ENCODE measurements around the gene PLAGL2.

PLAGL2 gene

DNA sequence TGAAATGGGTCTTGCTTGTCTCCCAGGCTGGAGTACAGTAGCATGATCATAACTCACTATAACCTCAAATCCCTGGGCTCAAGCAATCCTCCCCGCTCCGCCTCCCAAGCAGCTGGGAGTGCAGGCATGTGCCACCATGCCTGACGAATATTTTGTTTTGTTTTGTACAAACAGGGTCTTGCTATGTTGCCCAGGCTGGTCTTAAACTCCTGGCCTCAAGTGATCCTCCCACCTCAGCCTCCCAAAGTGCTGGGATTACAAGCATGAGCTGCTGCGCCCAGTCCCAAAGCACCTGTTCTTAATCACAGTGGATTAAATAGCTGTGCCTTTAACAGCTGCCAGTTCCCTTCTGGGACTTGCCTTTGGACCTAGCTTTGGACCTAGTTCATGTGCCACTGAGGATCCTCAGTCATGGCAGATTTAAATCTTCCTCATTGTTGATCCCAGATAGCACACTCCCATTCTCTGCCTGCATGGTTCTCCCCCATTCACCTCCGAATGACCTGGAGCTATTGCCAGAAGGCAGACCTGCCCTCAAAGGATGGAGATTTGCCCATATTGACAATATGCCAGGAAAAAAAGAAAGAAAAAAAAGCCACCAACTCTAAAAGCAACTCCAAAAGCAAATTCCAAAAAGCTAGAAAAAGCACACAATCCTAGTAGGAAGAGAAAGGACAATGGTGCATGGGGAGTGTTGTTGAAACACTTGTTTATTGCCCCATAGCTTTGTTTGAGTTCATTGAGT, 10.8 kb upstream of the PLAGL2 start:
- Mint-ChIP-seq H3K36me3 (peaks cover 50% of the 10 kb centered on the region), H3K27me3 (no peaks in the 10 kb centered on the region), H3K4me3 (no peak overlapping the region), H3K27ac (no peak overlapping the region), H3K9me3 (no peaks in the 10 kb centered on the region), H3K4me1 (peaks cover 3% of the 10 kb centered on the region)
- CTCF ChIA-PET = no interaction called here
- DNase-seq = no peak

DNA sequence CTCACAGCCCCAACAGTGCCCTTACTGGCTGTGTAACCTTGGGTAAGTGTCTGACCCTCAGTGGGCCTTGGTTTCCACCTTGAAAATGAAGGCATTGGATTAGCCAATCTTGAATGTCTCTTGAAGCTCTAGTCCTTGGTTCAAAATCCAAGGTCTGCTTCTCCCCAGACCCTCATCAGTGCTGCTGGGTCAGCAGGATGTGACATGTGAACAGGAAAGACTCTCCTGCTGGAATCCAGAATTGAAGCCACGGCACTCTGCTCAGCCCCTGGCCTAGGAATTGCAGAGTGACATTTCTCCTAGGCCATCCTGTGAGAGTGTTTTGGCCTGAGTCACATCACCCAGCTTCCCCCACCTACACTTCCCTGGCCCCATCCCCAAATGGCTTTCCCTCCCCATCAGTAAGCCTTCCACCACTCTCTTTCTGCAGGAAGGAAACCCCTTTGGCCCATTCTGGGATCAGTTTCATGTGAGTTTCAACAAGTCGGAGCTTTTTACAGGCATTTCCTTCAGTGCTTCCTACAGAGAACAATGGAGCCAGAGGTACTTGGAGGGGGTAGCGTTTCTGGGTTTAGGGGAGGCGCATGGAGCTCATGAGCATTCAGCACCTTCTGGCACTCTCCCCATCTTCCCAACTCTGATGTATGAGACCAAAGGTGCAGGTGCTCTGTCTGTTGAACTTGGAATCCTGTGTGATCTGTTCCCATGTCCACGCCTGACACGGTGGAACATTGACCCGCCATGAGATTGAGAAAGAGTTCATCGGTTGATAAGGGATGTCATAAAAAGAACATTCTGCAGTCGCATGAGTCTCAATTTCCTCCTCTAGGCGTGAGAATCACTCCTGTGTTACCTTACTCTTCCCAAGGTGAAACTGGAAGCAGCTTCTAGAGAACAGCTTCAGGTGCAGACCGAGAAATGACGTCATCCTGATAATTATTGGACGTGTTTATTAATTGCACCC, 8.9 kb upstream of the PLAGL2 start:
- H3K9me3 Mint-ChIP-seq = no peaks in the 10 kb centered on the region

DNA sequence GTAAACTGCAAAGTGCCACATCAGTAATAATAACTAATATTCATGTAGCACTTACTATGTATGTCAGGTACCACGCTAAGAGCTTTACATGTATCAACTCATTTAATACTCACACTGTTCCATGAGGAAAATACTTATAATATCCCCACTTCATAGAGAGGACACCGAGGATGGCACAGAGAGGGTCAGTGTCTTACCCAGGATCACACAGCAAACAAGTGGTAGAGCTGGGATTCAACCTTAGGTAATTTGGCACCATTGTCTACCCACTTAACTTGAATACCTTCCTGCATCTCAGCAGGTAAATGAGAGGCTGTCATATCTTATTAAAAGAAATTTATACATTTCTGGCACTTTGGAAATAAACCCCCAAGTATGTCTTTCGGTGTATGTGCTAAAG, 8.2 kb upstream of the PLAGL2 start:
- CTCF ChIA-PET = no interaction called here
- no peak for DNase-seq
- peaks cover 12% of the 10 kb centered on the region for H3K4me1 Mint-ChIP-seq
- no peaks in the 10 kb centered on the region for H3K27me3 Mint-ChIP-seq
- H3K36me3 Mint-ChIP-seq = peaks cover 48% of the 10 kb centered on the region
- H3K27ac Mint-ChIP-seq = no peak overlapping the region
- no peak overlapping the region for H3K4me3 Mint-ChIP-seq
- H3K9me3 Mint-ChIP-seq = no peaks in the 10 kb centered on the region

More for the DNA sequence above, 8.9 kb upstream of the PLAGL2 start:
- Mint-ChIP-seq H3K27ac (no peak overlapping the region), H3K4me1 (peaks cover 7% of the 10 kb centered on the region), H3K4me3 (no peak overlapping the region), H3K36me3 (peaks cover 53% of the 10 kb centered on the region), H3K27me3 (no peaks in the 10 kb centered on the region)
- CTCF ChIA-PET = no interaction called here
- DNase-seq = no peak

DNA sequence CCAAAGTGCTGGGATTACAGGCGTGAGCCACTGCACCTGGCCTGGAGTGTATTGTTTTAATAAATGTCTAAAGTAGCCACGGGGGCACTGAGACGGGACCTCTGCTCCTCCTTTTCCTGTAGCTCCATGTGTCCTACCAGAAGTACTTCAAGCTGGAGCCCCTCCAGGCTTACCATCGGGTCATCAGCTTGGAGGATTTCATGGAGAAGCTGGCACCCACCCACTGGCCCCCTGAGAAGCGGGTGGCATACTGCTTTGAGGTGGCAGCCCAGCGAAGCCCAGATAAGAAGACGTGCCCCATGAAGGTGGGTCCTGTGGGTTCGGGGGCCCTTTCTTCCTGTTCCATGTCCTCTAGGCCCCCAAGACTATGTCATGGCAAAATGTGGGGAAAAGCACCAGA, 7.6 kb upstream of the PLAGL2 start:
- CTCF ChIA-PET = interaction anchor here (1.2 kb wide), 1 partner anchor 59 kb away, joined by 3 read pairs; no protein-coding TSS in a partner anchor

DNA sequence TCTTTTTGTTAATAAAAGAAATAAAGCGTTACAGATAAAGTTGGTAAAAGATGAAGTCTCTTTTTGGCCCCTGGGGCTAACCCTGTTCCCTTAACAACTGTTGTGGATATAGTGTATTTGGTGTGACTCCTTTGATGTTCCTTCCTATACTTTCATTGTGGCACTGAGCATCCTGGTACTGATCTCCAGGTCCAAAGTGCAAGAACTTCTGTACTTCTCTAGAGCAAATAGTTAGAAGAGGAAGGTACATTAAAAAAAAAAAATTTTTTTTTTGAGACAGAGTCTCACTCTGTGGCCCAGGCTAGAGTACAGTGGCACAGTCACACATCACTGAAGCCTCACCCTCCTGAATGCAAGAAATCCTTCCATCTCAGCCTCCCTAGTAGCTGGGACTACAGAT, 6.3 kb upstream of the PLAGL2 start:
- CTCF ChIA-PET = no interaction called here
- no peak for DNase-seq
- no peaks in the 10 kb centered on the region for H3K9me3 Mint-ChIP-seq
- no peak overlapping the region for H3K4me3 Mint-ChIP-seq
- no peaks in the 10 kb centered on the region for H3K27me3 Mint-ChIP-seq
- peaks cover 46% of the 10 kb centered on the region for H3K36me3 Mint-ChIP-seq
- peaks cover 31% of the 10 kb centered on the region for H3K4me1 Mint-ChIP-seq
- H3K27ac Mint-ChIP-seq = no peak overlapping the region

More for the DNA sequence above, 7.6 kb upstream of the PLAGL2 start:
- no peaks in the 10 kb centered on the region for H3K9me3 Mint-ChIP-seq
- H3K27me3 Mint-ChIP-seq = no peaks in the 10 kb centered on the region
- no peak overlapping the region for H3K27ac Mint-ChIP-seq
- DNase-seq = no peak
- peaks cover 18% of the 10 kb centered on the region for H3K4me1 Mint-ChIP-seq
- peaks cover 46% of the 10 kb centered on the region for H3K36me3 Mint-ChIP-seq
- H3K4me3 Mint-ChIP-seq = no peak overlapping the region

DNA sequence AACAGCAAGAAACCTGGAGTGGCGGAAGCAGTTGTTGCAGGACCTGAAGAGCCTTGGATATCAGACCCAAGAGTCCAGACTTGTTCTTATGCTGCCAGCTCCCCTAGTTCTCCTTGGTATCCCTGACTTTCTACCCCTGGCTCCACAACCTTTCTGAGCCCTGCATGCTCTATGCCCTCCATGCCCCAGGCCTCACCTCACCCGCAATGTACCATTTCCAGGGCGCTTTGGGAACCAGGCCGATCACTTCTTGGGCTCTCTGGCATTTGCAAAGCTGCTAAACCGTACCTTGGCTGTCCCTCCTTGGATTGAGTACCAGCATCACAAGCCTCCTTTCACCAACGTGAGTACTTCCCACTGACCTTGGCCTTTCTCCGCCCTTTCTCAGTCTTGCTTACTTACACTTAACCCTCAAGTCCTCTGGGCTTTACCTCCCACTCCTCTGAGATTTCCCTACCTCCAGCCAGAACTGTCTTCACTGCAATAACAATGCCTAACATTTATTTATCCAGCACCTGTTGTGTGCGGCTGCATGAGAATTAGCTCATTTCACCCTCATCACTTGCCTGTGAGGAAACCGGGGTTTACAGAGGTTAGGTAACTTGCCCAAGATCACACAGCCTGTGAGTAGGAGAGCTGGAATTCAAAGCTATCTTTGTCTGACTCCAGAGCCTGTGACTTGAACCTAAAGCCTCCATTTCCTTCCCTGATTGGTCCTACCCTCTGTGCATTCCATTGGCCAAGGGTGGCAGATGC, 2.5 kb upstream of the PLAGL2 start:
- peak overlapping the region; percentile 53 for H3K27ac Mint-ChIP-seq
- no peak for DNase-seq
- CTCF ChIA-PET = no interaction called here
- peaks cover 58% of the 10 kb centered on the region for H3K4me1 Mint-ChIP-seq
- H3K9me3 Mint-ChIP-seq = no peaks in the 10 kb centered on the region
- peaks cover 37% of the 10 kb centered on the region for H3K36me3 Mint-ChIP-seq
- H3K4me3 Mint-ChIP-seq = peak overlapping the region; percentile 12
- H3K27me3 Mint-ChIP-seq = no peaks in the 10 kb centered on the region

DNA sequence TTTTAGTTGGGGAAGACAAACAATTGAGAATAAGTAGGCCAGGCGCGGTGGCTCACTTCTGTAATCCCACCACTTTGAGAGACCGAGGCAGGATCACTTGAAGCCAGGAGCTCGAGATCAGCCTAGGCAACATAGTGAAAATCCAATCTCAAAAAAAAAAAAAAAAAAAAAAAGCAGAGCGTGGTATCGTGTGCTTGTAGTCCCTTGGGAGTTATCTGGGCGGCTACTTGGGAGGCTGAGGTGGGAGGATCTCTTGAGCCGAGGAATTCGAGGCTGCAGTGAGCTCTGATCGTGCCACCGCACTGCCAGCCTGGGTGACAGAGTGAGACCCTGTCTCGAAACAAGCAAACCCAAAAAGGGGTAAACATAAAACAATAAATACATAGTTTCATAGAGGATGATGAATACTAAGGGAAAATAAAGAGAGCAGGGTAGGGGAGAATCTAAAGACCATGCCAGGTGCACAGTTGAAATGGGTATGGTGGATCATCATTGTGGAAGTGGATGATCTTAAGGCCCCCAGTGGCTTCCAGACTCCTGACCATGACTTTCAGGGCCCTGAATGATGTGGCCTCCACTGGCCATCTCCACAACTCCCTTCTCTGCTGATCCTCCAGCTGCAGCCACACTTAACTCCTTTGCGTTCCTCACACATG, 1.1 kb upstream of the PLAGL2 start:
- Mint-ChIP-seq H3K27ac (peak overlapping the region; percentile 81), H3K4me1 (peaks cover 70% of the 10 kb centered on the region), H3K9me3 (no peaks in the 10 kb centered on the region), H3K27me3 (no peaks in the 10 kb centered on the region), H3K4me3 (peak overlapping the region; percentile 84), H3K36me3 (peaks cover 39% of the 10 kb centered on the region)
- CTCF ChIA-PET = no interaction called here
- DNase-seq = no peak

DNA sequence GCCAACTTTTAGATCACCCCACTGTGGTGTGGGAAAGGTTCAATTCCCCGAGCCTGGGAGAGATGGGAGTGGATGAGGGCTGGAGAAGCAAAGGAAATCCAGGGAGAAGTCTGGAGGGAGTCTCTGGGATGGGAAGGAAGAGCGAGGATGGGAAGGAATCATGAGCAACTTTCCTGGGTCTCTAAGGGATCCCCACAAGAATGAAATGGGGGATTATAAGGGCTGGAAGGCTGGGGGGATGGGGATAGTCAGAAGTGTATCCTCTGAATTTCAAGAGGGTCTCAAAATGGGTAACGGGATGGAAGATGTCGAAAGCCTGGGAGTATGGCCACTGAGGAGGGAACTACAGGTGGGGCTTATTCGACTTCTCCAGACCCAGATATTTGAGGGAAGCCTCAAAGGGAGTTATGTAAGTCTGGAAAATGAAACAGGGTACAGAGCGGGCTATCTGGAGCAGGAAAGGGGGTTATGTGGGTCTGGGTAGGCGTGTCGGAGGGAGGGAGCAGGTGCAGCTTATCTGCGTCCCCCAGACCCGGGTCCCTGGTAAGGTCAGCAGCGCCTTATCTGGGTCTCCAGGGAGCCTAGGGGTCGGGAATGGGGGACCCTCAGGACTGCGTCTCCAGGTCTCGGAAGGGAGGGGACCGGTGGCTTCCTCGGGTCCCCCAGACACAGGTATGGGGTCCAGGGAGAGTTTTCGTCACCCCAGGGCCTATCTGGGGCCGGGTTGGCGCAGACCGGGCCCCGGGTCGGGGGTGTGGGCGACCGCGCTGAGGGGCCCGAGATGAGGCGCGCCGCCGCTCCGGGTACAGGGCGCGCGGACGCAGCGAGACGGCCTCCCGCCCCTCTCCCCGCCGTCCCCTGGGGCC, 550 bp downstream of the PLAGL2 start:
- DNase-seq = peak; percentile 43
- Mint-ChIP-seq H3K27me3 (no peaks in the 10 kb centered on the region), H3K27ac (peak overlapping the region; percentile 92), H3K4me3 (peak overlapping the region; percentile 96), H3K36me3 (peaks cover 32% of the 10 kb centered on the region), H3K4me1 (peaks cover 83% of the 10 kb centered on the region), H3K9me3 (no peaks in the 10 kb centered on the region)
- CTCF ChIA-PET = no interaction called here

DNA sequence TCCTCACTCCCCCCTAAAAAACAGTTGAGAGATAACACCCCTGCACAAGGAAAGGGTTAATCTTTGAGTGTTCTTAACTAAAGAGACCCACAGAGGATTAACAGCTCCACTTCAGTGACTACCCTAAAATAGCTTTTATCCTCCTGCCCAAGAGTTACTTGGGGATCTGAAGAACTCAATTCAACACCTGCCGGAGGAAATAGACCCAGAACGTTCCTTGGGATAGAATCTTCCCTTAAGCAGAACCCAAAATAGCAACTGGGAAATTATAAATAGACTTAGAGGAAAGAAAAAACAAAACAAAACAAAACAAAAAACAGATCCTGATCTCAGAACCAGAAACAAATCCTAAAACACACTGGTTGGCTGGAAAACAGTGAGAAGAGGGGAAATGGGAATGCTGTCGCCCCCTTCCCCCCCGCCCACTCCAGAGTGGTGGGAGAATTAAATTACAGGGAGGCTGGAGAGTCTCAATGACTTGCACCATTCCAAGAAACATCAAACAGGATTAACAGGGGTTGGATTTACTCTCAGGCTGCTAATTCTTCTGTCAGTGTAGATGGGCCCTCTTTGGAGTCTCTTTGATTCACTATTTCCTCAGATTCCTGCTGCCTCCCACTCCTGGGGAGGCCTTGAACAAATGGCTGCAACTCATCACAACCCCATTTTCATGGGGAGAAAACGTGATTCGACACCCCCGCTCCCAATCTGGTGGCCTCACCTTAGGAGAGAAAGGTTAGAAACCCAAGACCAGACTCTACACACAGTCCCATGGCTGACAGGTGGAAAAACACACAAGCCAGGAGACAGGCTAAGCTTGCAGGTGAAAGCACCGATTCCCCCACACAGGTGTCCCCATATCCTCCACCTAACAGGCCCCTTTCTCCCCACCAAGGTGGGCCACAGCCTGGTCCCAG, 1.4 kb downstream of the PLAGL2 start:
- CTCF ChIA-PET = no interaction called here
- H3K27ac Mint-ChIP-seq = peak overlapping the region; percentile 92
- DNase-seq = no peak
- peak overlapping the region; percentile 96 for H3K4me3 Mint-ChIP-seq
- H3K36me3 Mint-ChIP-seq = peaks cover 26% of the 10 kb centered on the region
- peaks cover 79% of the 10 kb centered on the region for H3K4me1 Mint-ChIP-seq
- no peaks in the 10 kb centered on the region for H3K27me3 Mint-ChIP-seq
- H3K9me3 Mint-ChIP-seq = no peaks in the 10 kb centered on the region

DNA sequence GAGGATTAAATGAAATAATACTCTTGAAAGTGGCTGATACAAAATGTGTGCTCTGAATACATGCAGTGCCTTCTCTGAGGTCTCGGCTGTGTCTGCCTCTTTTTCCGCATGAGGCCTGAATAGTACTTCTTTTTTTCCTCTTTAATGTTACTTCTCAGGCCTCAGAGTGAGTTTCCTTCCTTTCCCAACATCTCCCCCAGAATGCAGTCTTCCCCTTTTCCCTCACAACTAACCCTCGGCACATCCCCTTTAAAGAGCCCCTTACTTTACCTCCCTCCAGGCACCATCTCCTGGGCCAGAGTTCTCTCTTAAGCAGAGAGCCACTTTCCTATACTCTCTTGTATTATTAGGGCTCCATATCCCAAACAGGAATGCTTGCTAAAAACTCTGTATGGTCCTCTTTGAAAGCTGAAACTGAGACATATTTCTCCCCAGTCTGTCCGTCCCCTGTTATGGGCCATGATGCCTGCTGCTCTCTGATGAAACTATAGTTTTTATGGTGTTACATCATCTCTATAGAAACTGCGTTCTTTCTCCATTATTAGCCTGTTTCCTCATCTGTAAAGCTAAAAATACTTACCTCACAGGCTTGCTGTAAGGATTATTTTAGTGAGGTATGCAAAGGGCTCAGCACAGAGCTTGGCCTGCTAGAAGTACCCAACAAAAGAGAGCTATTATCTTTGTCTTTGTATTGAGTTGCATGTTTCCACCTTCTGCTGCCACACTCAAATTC, 2.3 kb downstream of the PLAGL2 start:
- no peak for DNase-seq
- Mint-ChIP-seq H3K4me3 (peak overlapping the region; percentile 96), H3K36me3 (peaks cover 30% of the 10 kb centered on the region)

DNA sequence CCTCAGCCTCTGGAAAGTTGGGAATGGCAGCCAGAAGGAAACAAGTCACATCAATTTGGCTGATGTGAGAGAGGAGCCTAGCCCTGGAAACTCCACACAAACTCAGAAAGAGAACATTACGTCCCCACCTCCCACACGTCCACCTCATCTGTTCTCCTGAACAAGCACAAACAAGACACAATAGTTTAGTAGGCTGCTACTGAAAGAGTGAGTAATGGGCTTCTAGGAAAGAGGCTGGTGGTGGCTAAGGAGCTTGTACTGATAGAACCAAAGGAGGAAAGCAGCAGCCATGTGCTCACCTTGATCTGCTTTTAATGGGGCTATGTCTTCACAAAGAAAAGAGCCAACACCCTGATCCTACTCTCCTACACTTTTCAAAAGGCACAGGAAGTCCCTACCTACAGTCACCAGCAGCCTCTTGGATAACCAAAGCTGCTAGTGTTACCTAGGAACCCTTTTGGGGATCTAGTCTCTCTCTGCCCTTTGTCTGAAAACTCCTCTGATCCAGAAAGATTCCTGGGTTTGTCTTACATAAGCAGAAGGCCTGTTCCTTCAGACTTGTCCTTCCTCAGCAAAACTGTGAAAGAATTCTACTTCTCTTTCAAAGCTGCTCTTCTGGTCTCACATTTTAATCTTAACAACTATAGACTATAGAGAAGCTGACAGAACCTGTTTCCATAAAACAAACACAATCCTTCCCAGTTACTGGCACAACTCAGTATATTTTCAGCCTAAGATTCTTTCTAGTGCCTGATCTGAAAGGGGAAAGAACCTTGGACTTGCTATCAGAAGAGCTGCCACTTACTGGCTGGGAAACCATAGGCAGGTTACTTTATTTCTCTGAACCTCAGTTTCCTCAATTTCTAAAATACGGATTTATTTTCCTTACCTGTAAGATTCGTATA, 3.1 kb downstream of the PLAGL2 start:
- Mint-ChIP-seq H3K4me1 (peaks cover 65% of the 10 kb centered on the region), H3K4me3 (no peak overlapping the region), H3K27ac (peak overlapping the region; percentile 66), H3K27me3 (no peaks in the 10 kb centered on the region), H3K36me3 (peaks cover 27% of the 10 kb centered on the region), H3K9me3 (no peaks in the 10 kb centered on the region)
- CTCF ChIA-PET = no interaction called here
- no peak for DNase-seq

More for the DNA sequence above, 2.3 kb downstream of the PLAGL2 start:
- peak overlapping the region; percentile 92 for H3K27ac Mint-ChIP-seq
- H3K27me3 Mint-ChIP-seq = no peaks in the 10 kb centered on the region
- CTCF ChIA-PET = no interaction called here
- H3K4me1 Mint-ChIP-seq = peaks cover 73% of the 10 kb centered on the region
- H3K9me3 Mint-ChIP-seq = no peaks in the 10 kb centered on the region
